IMR-90 (cell line): ENCODE data around the gene WASF3.

Source experiments
- CTCF ChIP-seq: conservative IDR thresholded peaks from 2 replicates; pipeline ENCODE4 v1.5.1; 2012; ENCODE audit warnings: mild to moderate bottlenecking, low read depth, low read length, improper control_type of control experiment
- FOS ChIP-seq: fragments of 150-350 bp; IDR thresholded peaks from 2 replicates; pipeline ENCODE4 v1.6.1; 2016; ENCODE audit warnings: low read depth, low read length
- MAFK ChIP-seq: IDR thresholded peaks from 2 replicates; pipeline ENCODE4 v1.6.1; 2012; ENCODE audit warnings: low read depth, low read length, improper control_type of control experiment
- MAZ ChIP-seq: IDR thresholded peaks from 2 replicates; pipeline ENCODE4 v1.6.1; 2012; ENCODE audit warnings: low read depth, mild to moderate bottlenecking, low read length, improper control_type of control experiment, moderate library complexity, borderline replicate concordance
- NFE2L2 ChIP-seq: fragments of 150-350 bp; IDR thresholded peaks from 2 replicates; pipeline ENCODE4 v1.6.1; 2016; ENCODE audit warnings: low read depth, mild to moderate bottlenecking, low read length
- POLR2A ChIP-seq: IDR thresholded peaks from 2 replicates; pipeline ENCODE4 v1.6.1; 2012; ENCODE audit warnings: mild to moderate bottlenecking, low read depth, low read length
- RCOR1 ChIP-seq: IDR thresholded peaks from 2 replicates; pipeline ENCODE4 v1.6.1; 2012; ENCODE audit warnings: mild to moderate bottlenecking, low read length, improper control_type of control experiment; ENCODE audit not compliant: insufficient replicate concordance
- RFX5 ChIP-seq: IDR thresholded peaks from 2 replicates; pipeline ENCODE4 v1.8.0; 2012; ENCODE audit warnings: low read depth, mild to moderate bottlenecking, low read length, moderate library complexity
- SMC3 ChIP-seq: fragments of 150-350 bp; IDR thresholded peaks from 2 replicates; pipeline ENCODE4 v1.6.1; 2016; ENCODE audit warnings: low read depth, mild to moderate bottlenecking, antibody characterized with exemption, low read length, moderate library complexity
- TF ChIP-seq, protein P1 (sequence below): fragments of 150-350 bp; IDR thresholded peaks from 2 replicates; pipeline ENCODE4 v1.6.1; 2016; ENCODE audit warnings: low read depth, mild to moderate bottlenecking, low read length, moderate library complexity, borderline replicate concordance

DNA sequence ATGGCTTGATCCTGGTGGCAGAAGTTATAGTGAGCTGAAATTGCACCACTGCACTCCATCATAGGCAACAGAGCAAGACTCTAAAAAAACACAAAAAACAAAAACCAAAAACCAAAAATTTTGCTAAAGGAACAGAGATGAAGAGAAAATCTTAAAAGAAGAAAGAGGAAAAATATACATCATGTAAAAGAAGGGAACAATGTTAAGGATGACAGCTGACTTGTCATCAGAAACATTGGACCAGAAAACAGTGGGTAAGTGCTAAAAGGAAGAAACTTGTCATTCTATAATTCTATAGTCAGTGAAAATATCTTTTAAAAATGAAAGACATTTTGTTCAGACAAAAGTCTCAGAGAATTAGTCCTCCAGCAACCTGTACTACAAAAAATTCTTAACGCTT lies 93.8 kb downstream of the WASF3 start:
- TF ChIP-seq CTCF (no peak), MAZ (no peak), FOS (no peak), SMC3 (no peak), RCOR1 (no peak), RFX5 (no peak), MAFK (no peak), POLR2A (no peak), NFE2L2 (no peak)
- TF ChIP-seq, protein P1, sequence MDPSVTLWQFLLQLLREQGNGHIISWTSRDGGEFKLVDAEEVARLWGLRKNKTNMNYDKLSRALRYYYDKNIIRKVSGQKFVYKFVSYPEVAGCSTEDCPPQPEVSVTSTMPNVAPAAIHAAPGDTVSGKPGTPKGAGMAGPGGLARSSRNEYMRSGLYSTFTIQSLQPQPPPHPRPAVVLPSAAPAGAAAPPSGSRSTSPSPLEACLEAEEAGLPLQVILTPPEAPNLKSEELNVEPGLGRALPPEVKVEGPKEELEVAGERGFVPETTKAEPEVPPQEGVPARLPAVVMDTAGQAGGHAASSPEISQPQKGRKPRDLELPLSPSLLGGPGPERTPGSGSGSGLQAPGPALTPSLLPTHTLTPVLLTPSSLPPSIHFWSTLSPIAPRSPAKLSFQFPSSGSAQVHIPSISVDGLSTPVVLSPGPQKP, result no peak
